HepG2 (cell line): ENCODE measurements around the gene DRC3. TPM values are rescaled to one million over a fixed set of nuclear protein-coding genes. Genes with fewer than 3 reads are reported as not detected.
A peak's percentile ranks its signal among the peaks of the same experiment; 100 is the strongest.

Experiments used
- ARHGAP35 ChIP-seq: sonication (generic); formaldehyde crosslinking; IDR thresholded peaks from 2 replicates; pipeline ENCODE4 v1.9.0; 2022; ENCODE audit warnings: mild to moderate bottlenecking, inconsistent platforms, moderate library complexity, missing genetic modification reagents, borderline replicate concordance
- CREB3 ChIP-seq: sonication (generic); formaldehyde crosslinking; IDR thresholded peaks from 2 replicates; pipeline ENCODE4 v1.5.0; 2020; ENCODE audit warnings: missing genetic modification reagents
- HNF4G ChIP-seq, 2 experiments: sonication (generic) in 1 of 2; formaldehyde crosslinking in 1 of 2; IDR thresholded peaks; 2 replicates each; pipeline versions ENCODE4 v1.4.0 to v1.6.1; 2011 to 2020; ENCODE audit warnings: borderline replicate concordance in 2 of 2, low read depth in 2 of 2, mild to moderate bottlenecking in 2 of 2, low read length in 1 of 2, missing genetic modification reagents in 1 of 2, moderate library complexity in 1 of 2
- KLF11 ChIP-seq: IDR thresholded peaks from 2 replicates; pipeline ENCODE4 v1.6.1; 2016; ENCODE audit warnings: missing compliant biosample characterization
- KLF15 ChIP-seq: sonication (generic); formaldehyde crosslinking; IDR thresholded peaks from 2 replicates; pipeline ENCODE4 v1.8.1; 2023; ENCODE audit warnings: borderline replicate concordance, mild to moderate bottlenecking, inconsistent platforms, missing genetic modification reagents, mixed read lengths
- MAFF ChIP-seq: IDR thresholded peaks from 2 replicates; pipeline ENCODE4 v1.6.1; 2011; ENCODE audit warnings: low read depth, low read length, improper control_type of control experiment
- PAXIP1 ChIP-seq: sonication (generic); formaldehyde crosslinking; conservative IDR thresholded peaks from 2 replicates; pipeline ENCODE4 v1.4.0; 2020; ENCODE audit warnings: mild to moderate bottlenecking, missing genetic modification reagents, moderate library complexity
- PRPF4 ChIP-seq: fragments of 200-400 bp; formaldehyde crosslinking; IDR thresholded peaks from 2 replicates; pipeline ENCODE4 v1.6.1; 2016; ENCODE audit warnings: low read length, low read depth; ENCODE audit not compliant: poor library complexity, severe bottlenecking
- REL ChIP-seq: sonication (generic); formaldehyde crosslinking; conservative IDR thresholded peaks from 2 replicates; pipeline ENCODE4 v1.8.0; 2022; ENCODE audit warnings: mild to moderate bottlenecking, missing genetic modification reagents, moderate library complexity
- SNAI1 ChIP-seq: sonication (generic); formaldehyde crosslinking; IDR thresholded peaks from 2 replicates; pipeline ENCODE4 v1.5.0; 2020; ENCODE audit warnings: mild to moderate bottlenecking, missing genetic modification reagents, borderline replicate concordance
- ZBTB14 ChIP-seq: sonication (generic); formaldehyde crosslinking; IDR thresholded peaks from 2 replicates; pipeline ENCODE4 v1.4.0; 2020; ENCODE audit warnings: missing genetic modification reagents
- ZBTB21 ChIP-seq: sonication (generic); formaldehyde crosslinking; IDR thresholded peaks from 2 replicates; pipeline ENCODE4 v1.4.0; 2020; ENCODE audit warnings: missing genetic modification reagents
- ZBTB7B ChIP-seq: sonication (generic); formaldehyde crosslinking; IDR thresholded peaks from 2 replicates; pipeline ENCODE4 v1.4.0; 2020; ENCODE audit warnings: missing genetic modification reagents
- ZNF180 ChIP-seq: sonication (generic); formaldehyde crosslinking; IDR thresholded peaks from 2 replicates; pipeline ENCODE4 v1.4.0; 2020; ENCODE audit warnings: low read depth, missing genetic modification reagents, borderline replicate concordance
- ZNF30 ChIP-seq: sonication (generic); formaldehyde crosslinking; IDR thresholded peaks from 2 replicates; pipeline ENCODE4 v1.5.0; 2020; ENCODE audit warnings: mild to moderate bottlenecking, missing genetic modification reagents
- ZNF615 ChIP-seq: sonication (generic); formaldehyde crosslinking; IDR thresholded peaks from 2 replicates; pipeline ENCODE4 v1.5.0; 2020; ENCODE audit warnings: mild to moderate bottlenecking, missing genetic modification reagents, borderline replicate concordance
- ZNF644 ChIP-seq: IDR thresholded peaks from 2 replicates; pipeline ENCODE4 v1.6.1; 2016; ENCODE audit warnings: low read depth
- ZNF747 ChIP-seq: sonication (generic); formaldehyde crosslinking; IDR thresholded peaks from 2 replicates; pipeline ENCODE4 v1.8.1; 2023; ENCODE audit warnings: missing genetic modification reagents, mild to moderate bottlenecking, borderline replicate concordance
- ZNF788 ChIP-seq: sonication (generic); formaldehyde crosslinking; IDR thresholded peaks from 2 replicates; pipeline ENCODE4 v1.5.0; 2020; ENCODE audit warnings: mild to moderate bottlenecking, missing genetic modification reagents, borderline replicate concordance
- polyA plus RNA-seq, 8 experiments: library from polyadenylated mRNA; depleted of rRNA in 3 of 8; stranded (reverse) in 7 of 8; unstranded in 1 of 8; fragments of >200 nt; fragmentation: Illumina TruSeq in 4 of 8; extraction: Trizol in 4 of 8; gene quantifications; 2 replicates each; pipeline versions ENCODE4 v1.2.1 to v1.2.3, GENCODE V29; 2011 to 2016; ENCODE audit warnings: low read depth in 4 of 8, missing spikeins in 1 of 8, mixed read lengths in 1 of 8; ENCODE audit not compliant: insufficient read depth in 1 of 8
- total RNA-seq, 5 experiments: library from RNA; depleted of rRNA; stranded (reverse); fragments of >200 nt; fragmentation: Illumina TruSeq; extraction: Trizol; gene quantifications; 2 replicates each; pipeline ENCODE4 v1.2.3, GENCODE V29; 2016; ENCODE audit warnings: low read depth in 1 of 5
- TF ChIP-seq, protein P1 (sequence below): sonication (generic); formaldehyde crosslinking; IDR thresholded peaks from 2 replicates; pipeline ENCODE4 v1.8.1; 2023; ENCODE audit warnings: mild to moderate bottlenecking, missing genetic modification reagents

The DRC3 gene
- total and polyA plus RNA-seq, 2 of the 13 experiments (the other 11 are each of a cell fraction or from before 2014, with no cell fraction given), result 0.53 to 0.87 TPM

DNA sequence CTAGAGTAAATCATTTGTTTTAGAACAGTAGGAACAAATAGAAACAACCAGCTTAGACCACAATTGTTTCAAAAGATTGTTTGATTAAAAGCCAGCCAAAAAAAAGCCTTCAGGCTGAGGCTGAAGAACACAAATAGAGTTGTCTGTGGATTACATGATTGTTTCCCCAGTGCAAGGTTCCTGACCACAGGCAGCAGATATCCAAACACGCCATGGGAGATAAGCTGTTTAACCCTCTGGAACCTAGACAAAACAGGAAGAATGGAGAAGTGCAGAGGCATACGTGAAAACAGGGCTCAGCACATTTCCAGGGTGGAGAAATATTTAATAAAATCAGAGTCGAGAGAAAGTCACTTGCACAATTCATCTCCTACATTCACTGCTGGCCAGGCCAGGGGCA lies 45.3 kb downstream of the DRC3 start (continued):
- TF ChIP-seq PAXIP1 (CRISPR knock-in tag) (peak; percentile 87), KLF15 (CRISPR knock-in tag) (no peak), ARHGAP35 (CRISPR knock-in tag) (no peak), CREB3 (CRISPR knock-in tag) (no peak), ZNF30 (no peak), ZBTB21 (CRISPR knock-in tag) (no peak), KLF11 (CRISPR knock-in tag) (no peak), HNF4G (IDR thresholded peaks at IDR 0.05; ENCODE audit: borderline replicate concordance, low read depth, low read length) (peak; percentile 20; the same call in 1 of the 2 replicates), HNF4G (CRISPR knock-in tag; IDR thresholded peaks at IDR 0.05; ENCODE audit: borderline replicate concordance, low read depth) (no peak), ZNF615 (CRISPR knock-in tag) (no peak), REL (CRISPR knock-in tag) (no peak), ZBTB14 (no peak), ZNF644 (CRISPR knock-in tag) (peak; percentile 27; the same call in 1 of the 2 replicates), MAFF (no peak; the same call in 1 of the 2 replicates), SNAI1 (CRISPR knock-in tag) (no peak), ZNF747 (CRISPR knock-in tag) (no peak), ZNF788 (CRISPR knock-in tag) (no peak), PRPF4 (no peak), ZNF180 (CRISPR knock-in tag) (no peak), ZBTB7B (CRISPR knock-in tag) (no peak; the same call in 1 of the 2 replicates)
- TF ChIP-seq, protein P1, sequence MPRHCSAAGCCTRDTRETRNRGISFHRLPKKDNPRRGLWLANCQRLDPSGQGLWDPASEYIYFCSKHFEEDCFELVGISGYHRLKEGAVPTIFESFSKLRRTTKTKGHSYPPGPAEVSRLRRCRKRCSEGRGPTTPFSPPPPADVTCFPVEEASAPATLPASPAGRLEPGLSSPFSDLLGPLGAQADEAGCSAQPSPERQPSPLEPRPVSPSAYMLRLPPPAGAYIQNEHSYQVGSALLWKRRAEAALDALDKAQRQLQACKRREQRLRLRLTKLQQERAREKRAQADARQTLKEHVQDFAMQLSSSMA (CRISPR knock-in tag), result no peak
